HG02885 (cell line): ENCODE results near the gene TARS2.

ENCODE experiments used
- ATAC-seq: cut with Tn5 transposase; IDR thresholded peaks from one replicate; pipeline ENCODE4 v1.9.1; 2021; ENCODE audit warnings: mild to moderate bottlenecking; ENCODE audit not compliant: unreplicated experiment, poor library complexity

The TARS2 gene

DNA sequence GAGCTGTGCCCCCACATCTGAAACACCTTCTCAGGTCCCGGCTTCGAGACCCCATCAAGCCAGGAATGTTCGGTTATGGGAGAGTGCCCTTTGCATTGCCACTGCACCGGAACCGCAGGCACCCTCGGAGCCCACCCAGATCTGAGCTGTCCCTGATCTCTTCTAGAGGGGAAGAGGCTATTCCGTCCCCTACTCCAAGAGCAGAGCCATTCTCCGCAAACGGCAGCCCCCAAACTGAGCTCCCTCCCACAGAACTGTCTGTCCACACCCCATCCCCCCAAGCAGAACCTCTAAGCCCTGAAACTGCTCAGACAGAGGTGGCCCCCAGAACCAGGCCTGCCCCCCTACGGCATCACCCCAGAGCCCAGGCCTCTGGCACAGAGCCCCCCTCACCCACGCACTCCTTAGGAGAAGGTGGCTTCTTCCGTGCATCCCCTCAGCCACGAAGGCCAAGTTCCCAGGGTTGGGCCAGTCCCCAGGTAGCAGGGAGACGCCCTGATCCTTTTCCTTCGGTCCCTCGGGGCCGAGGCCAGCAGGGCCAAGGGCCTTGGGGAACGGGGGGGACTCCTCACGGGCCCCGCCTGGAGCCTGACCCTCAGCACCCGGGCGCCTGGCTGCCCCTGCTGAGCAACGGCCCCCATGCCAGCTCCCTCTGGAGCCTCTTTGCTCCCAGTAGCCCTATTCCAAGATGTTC lies 66.3 kb downstream of the TARS2 start:
- no peak for ATAC-seq

DNA sequence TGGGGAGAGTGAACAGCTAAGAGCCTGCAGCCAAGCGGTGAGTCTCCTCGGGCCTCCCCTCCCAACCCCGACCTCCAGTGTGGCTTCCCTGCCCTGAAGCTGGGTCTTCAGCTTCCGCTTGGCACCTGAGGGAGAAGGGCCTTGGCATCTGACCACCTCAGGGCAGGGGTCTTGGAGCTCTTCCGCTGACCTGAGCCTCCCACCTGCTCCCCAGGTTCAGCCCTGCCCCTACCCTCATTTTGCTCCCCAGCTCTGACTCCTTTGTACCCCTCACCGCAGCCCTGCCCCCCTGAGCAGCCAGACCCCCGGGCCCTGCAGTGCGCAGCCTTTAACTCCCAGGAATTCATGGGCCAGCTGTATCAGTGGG lies 66.8 kb downstream of the TARS2 start:
- ATAC-seq: no peak

GRCh38 chr1:150555198-150555970 lies 68.2 kb downstream of the TARS2 start:
- no peak for ATAC-seq

DNA sequence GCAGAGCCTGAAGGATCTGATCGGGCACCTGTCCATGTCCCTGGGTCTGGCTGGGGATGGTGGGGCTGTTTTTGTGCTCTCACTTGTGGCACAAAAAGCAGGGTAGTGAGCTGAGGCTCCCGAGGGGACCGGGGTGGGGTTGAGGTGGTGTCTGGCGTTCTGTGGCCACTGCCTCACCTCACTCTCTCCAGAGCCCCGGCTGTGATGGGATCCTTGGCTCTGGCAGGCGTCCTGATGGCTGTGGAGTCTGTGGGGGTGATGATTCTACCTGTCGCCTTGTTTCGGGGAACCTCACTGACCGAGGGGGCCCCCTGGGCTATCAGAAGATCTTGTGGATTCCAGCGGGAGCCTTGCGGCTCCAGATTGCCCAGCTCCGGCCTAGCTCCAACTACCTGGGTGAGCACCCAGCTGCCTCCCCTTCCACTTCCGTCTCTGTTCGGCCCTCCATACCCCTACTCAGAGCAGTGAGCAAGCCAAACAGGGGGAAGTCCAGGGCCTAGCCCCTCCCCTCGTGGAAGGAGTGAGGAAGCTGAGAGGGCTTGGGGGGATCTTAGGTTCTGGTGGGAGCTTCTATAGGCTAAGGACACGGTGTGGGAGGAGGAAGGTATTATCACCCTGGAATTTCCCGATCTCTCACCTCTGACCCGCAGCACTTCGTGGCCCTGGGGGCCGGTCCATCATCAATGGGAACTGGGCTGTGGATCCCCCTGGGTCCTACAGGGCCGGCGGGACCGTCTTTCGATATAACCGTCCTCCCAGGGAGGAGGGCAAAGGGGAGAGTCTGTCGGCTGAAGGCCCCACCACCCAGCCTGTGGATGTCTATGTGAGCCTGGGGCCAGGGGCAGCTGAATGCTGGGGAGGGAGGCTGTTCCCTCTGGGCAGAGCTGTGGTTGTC lies 69.0 kb downstream of the TARS2 start:
- no peak for ATAC-seq

DNA sequence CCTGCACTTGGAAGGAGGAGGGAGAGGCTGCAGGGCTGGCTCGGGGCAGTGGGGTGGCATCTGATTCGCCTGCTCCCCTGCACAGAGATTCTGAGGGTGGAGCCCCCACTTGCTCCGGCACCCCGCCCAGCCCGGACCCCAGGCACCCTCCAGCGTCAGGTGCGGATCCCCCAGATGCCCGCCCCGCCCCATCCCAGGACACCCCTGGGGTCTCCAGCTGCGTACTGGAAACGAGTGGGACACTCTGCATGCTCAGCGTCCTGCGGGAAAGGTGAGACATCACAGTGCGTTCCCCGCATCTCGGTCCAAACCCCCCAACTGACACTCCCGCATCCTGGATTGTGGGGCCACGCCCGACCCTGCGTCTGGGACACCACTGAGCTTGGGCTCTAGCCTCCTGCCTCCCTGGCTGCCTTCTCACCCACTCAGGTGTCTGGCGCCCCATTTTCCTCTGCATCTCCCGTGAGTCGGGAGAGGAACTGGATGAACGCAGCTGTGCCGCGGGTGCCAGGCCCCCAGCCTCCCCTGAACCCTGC lies 69.9 kb downstream of the TARS2 start:
- no peak for ATAC-seq
